22Rv1 (cell line): ENCODE results near the gene CDC42EP1.
"Not testable (repeated sequence)": the region's sequence is repeated elsewhere in the genome, so short reads cannot be mapped to it uniquely, and the experiment has no call there.

ENCODE experiments used
- H3K27ac ChIP-seq: fragments of 450-650 bp; 2 replicates; pipeline ENCODE4 v1.5.1; 2017
- ZFX ChIP-seq: fragments of 450-650 bp; IDR thresholded peaks from 2 replicates; pipeline ENCODE4 v1.6.1; 2017; ENCODE audit warnings: antibody characterized with exemption, borderline replicate concordance
- TF ChIP-seq, protein P1 (sequence below): fragments of 450-650 bp; IDR thresholded peaks from 2 replicates; pipeline ENCODE4 v1.5.1; 2017; ENCODE audit warnings: mild to moderate bottlenecking

Gene CDC42EP1

DNA sequence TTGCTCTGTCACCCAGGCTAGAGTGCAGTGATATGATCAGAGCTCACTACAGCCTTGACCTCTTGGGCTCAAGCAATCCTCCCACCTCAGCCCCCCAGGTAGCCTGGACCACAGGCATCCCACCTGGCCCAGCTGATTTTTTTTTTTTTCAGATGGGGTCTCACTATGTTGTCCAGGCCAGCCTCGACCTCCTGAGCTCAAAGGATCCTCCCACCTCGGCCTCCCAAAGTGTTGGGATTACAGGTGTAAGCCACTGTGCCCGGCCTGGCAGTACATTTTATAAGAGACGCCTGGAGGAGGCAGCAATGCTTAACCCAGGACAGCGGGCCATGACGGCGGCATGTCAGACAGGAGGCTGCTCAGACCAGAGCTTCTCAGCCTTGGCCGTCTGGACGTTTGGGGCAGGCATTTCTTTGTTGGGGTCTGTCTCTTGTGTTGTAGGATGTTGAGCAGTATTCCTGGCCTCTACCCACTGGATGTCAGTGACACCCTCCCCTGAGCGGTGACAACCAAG lies 15.3 kb downstream of the CDC42EP1 start:
- no peak overlapping the region for H3K27ac ChIP-seq
- no peak for TF ChIP-seq ZFX
- TF ChIP-seq, protein P1, sequence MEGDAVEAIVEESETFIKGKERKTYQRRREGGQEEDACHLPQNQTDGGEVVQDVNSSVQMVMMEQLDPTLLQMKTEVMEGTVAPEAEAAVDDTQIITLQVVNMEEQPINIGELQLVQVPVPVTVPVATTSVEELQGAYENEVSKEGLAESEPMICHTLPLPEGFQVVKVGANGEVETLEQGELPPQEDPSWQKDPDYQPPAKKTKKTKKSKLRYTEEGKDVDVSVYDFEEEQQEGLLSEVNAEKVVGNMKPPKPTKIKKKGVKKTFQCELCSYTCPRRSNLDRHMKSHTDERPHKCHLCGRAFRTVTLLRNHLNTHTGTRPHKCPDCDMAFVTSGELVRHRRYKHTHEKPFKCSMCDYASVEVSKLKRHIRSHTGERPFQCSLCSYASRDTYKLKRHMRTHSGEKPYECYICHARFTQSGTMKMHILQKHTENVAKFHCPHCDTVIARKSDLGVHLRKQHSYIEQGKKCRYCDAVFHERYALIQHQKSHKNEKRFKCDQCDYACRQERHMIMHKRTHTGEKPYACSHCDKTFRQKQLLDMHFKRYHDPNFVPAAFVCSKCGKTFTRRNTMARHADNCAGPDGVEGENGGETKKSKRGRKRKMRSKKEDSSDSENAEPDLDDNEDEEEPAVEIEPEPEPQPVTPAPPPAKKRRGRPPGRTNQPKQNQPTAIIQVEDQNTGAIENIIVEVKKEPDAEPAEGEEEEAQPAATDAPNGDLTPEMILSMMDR, result no peak

DNA sequence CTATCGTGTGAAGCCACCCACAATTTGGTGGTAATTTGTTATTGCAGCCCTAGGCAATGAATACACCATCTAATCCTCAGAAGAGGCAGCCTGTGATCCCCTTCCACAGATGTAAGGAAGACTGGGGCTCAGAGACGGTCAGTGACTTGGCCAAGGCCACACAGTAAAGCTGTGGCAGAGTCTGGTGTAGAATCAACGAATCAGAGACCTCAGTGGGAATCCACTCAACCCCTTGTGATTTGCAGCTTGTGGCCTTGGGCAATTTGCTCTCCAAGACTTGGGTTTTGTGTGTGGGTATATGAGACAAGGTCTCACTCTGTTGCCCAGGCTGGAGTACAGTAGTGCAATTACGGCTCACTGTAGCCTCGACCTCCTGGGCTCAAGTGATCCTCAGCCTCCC lies 17.7 kb downstream of the CDC42EP1 start:
- TF ChIP-seq ZFX, result no peak
- TF ChIP-seq, protein P1, result no peak
- H3K27ac ChIP-seq, result no peak overlapping the region

DNA sequence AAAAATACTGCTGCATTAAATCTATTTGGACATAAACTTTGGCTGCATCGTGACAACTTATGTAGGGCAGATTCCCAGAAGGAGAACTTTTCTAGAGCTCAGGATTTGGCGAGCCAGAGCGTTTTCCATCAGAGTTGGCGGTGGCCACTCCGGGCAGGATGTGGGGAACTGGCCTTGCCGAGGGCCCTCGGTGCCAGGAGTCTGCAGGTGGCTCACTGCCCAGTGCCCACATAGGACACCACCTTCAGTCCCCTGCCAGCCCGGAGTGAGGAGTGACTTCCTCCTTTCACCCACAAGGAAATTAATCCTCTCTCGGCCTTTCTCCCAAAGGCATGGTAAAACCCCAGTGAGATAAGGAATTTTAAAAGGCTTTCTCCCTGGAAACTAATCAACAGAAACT lies 21.2 kb downstream of the CDC42EP1 start:
- no peak for TF ChIP-seq ZFX
- TF ChIP-seq, protein P1, result no peak
- no peak overlapping the region for H3K27ac ChIP-seq

DNA sequence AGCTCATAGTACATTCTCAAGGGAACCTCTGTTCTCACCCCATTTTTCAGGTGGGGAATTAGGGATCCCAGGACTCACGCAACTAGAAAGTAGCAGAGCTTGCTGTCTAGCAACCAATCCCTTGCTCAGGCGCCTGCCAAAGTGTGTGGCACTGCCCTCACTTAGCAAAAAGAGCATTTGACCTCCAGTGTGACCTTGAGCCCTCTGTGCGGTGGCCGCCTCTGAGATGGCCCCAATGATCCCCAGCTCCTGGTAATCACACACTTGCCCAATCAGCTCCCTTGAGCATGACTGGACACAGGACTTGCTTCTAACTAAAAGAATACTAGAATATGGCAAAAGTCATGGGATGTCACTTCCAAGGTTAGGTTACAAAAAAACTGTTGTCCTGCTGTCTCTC lies 22.2 kb downstream of the CDC42EP1 start:
- no peak overlapping the region for H3K27ac ChIP-seq
- TF ChIP-seq ZFX, result no peak
- TF ChIP-seq, protein P1, result no peak

DNA sequence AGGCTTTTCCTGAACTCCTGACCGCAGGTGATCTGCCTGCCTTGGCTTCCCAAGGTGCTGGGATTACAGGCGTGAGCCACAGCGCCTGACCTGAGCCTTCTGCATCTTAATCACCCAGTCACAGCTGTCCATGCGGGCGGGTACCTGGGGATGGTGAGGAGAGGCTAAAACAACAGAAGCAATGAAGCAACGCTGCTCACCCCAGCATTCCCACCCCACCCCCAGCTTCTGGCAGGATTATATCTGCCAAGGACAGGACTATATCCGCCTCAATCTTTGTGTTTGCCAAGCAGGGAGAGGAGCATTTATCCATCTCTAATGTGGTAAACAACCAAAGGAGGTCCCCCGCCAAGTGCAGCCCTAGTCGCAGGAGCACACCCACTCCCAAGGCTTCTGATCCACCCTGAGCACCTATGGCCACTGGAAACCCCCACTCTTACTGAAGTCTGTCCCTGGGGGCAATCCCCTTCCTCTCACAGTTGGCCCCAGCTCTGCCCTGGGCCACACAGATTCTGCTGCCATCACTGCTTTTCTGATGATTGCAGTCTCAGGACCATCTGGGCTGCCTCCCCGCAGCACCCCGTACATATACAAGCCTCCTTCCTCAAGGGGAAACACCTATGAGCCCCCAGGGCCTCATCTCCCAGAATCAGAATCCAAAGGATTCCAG lies 28.4 kb downstream of the CDC42EP1 start:
- no peak overlapping the region for H3K27ac ChIP-seq
- TF ChIP-seq, protein P1, result no peak
- no peak for TF ChIP-seq ZFX

DNA sequence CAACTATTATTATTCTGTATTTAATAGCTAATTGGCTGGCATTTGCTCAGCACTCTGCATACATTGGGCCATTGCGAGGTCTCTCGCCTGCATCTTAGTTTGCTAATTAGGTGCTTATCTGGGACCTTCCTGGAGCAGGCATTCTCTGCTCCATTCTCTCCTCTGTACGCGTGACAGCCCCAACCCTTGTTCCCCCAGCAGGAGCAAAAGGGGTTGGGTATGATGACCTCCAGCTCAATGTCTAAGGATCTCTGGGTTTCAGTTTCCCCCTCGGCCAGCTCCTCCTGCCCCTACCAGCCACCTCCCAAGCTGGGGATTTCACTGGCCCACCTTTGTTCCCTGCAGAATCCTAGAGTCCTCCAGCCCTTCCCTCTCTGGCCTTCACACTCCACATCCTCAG lies 29.4 kb downstream of the CDC42EP1 start:
- no peak for TF ChIP-seq ZFX
- TF ChIP-seq, protein P1, result no peak

DNA sequence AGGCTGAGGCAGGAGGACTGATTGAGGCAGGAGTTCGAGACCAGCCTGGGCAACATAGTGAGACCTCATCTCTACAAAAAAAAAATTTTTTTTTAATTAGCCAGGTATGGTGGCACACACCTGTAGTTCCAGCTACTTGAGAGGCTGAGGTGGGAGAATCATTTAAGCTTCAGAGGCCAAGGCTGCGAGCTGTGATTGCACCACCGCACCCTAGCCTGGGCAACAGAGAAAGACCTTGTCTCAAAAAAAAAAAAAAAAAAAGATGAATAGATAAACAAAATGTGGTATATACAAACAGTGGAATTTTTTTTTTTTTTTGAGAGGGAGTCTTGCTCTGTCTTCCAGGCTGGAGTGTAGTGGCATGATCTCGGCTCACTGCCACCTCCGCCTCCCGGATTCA lies 30.8 kb downstream of the CDC42EP1 start:
- not testable (repeated sequence) for H3K27ac ChIP-seq

More for the DNA sequence above, 29.4 kb downstream of the CDC42EP1 start:
- no peak overlapping the region for H3K27ac ChIP-seq
